GM23338 (cell line): ENCODE measurements around the gene IVL. TPM values are rescaled to one million over a fixed set of nuclear protein-coding genes. Genes with fewer than 3 reads are reported as not detected.

ENCODE experiments used
- ATAC-seq: fragments of 200-7000 bp; cut with Tn5 transposase; 3 replicates; pipeline ENCODE4 v1.9.1; 2020
- DNase-seq: peaks from one replicate; pipeline ENCODE4 v3.0.0-alpha.2; 2015; ENCODE audit warnings: low spot score
- H2AFZ ChIP-seq: fragments of 200-600 bp; sonication (generic); 2 replicates; pipeline ENCODE4 v1.8.0; 2016; ENCODE audit warnings: antibody characterized with exemption, mild to moderate bottlenecking, moderate library complexity
- H3F3A ChIP-seq: fragments of 200-600 bp; sonication (generic); replicated peaks from 2 replicates; pipeline ENCODE4 v1.8.0; 2017; ENCODE audit warnings: antibody characterized with exemption, mixed run types, low read depth
- H3K27ac ChIP-seq: fragments of 200-600 bp; sonication (generic); 2 replicates; pipeline ENCODE4 v1.6.1; 2016; ENCODE audit warnings: low read depth
- H3K27me3 ChIP-seq: fragments of 200-600 bp; sonication (generic); 2 replicates; pipeline ENCODE4 v1.8.0; 2016; ENCODE audit warnings: mild to moderate bottlenecking, mixed run types, moderate library complexity; ENCODE audit not compliant: insufficient read depth
- H3K36me3 ChIP-seq: fragments of 200-600 bp; sonication (generic); 2 replicates; pipeline ENCODE4 v1.8.0; 2016; ENCODE audit warnings: mild to moderate bottlenecking; ENCODE audit not compliant: insufficient read depth
- H3K4me1 ChIP-seq: fragments of 200-600 bp; sonication (generic); 2 replicates; pipeline ENCODE4 v1.8.0; 2016; ENCODE audit warnings: mild to moderate bottlenecking, moderate library complexity; ENCODE audit not compliant: insufficient read depth
- H3K4me2 ChIP-seq: fragments of 200-600 bp; sonication (generic); 2 replicates; pipeline ENCODE4 v1.7.1; 2017; ENCODE audit warnings: mixed run types
- H3K4me3 ChIP-seq: fragments of 200-600 bp; sonication (generic); 2 replicates; pipeline ENCODE4 v1.6.1; 2016; ENCODE audit warnings: mixed run types
- H3K79me2 ChIP-seq: fragments of 200-600 bp; sonication (generic); replicated peaks from 2 replicates; pipeline ENCODE4 v1.8.0; 2017; ENCODE audit warnings: mild to moderate bottlenecking; ENCODE audit not compliant: insufficient read depth
- H3K9me2 ChIP-seq: fragments of 200-600 bp; sonication (generic); 2 replicates; pipeline ENCODE4 v1.8.0; 2017; ENCODE audit not compliant: insufficient read depth
- H4K20me1 ChIP-seq: fragments of 200-600 bp; sonication (generic); replicated peaks from 2 replicates; pipeline ENCODE4 v1.8.0; 2017; ENCODE audit warnings: mild to moderate bottlenecking; ENCODE audit not compliant: insufficient read depth
- H3K27ac Mint-ChIP-seq: 2 replicates; pipeline ENCODE4 v1.8.0; 2020; ENCODE audit warnings: inconsistent platforms, mild to moderate bottlenecking, moderate library complexity, mixed read lengths
- H3K27me3 Mint-ChIP-seq: 3 replicates; pipeline ENCODE4 v1.8.0; 2022; ENCODE audit warnings: low read depth, mild to moderate bottlenecking, moderate library complexity, mixed read lengths, inconsistent platforms; ENCODE audit not compliant: insufficient read depth, poor library complexity
- H3K36me3 Mint-ChIP-seq: 3 replicates; pipeline ENCODE4 v1.8.0; 2021; ENCODE audit warnings: low read depth, mild to moderate bottlenecking, inconsistent platforms, moderate library complexity, mixed read lengths
- H3K4me1 Mint-ChIP-seq: 3 replicates; pipeline ENCODE4 v1.8.0; 2020; ENCODE audit warnings: mild to moderate bottlenecking, inconsistent platforms, mixed read lengths
- H3K4me3 Mint-ChIP-seq: 3 replicates; pipeline ENCODE4 v1.8.0; 2021; ENCODE audit warnings: moderate library complexity, mild to moderate bottlenecking, inconsistent platforms, mixed read lengths
- H3K9me3 Mint-ChIP-seq: 3 replicates; pipeline ENCODE4 v1.8.0; 2020; ENCODE audit warnings: moderate library complexity, mild to moderate bottlenecking, inconsistent platforms, mixed read lengths
- CREB1 ChIP-seq: fragments of 250-450 bp; sonication (Bioruptor Pico); IDR thresholded peaks from 2 replicates; pipeline ENCODE4 v1.5.0; 2020; ENCODE audit warnings: low read depth, mild to moderate bottlenecking, moderate library complexity
- ETS1 ChIP-seq: IDR thresholded peaks from 2 replicates; pipeline ENCODE4 v1.6.1; 2016; ENCODE audit warnings: antibody characterized with exemption
- EZH2 ChIP-seq: fragments of 200-600 bp; sonication (generic); IDR thresholded peaks from one replicate; pipeline ENCODE4 v1.8.0; 2017; ENCODE audit warnings: antibody characterized with exemption, mild to moderate bottlenecking, low read depth; ENCODE audit not compliant: unreplicated experiment
- EZH2phosphoT487 ChIP-seq: fragments of 200-600 bp; sonication (generic); IDR thresholded peaks from one replicate; pipeline ENCODE4 v1.8.1; 2018; ENCODE audit warnings: antibody characterized with exemption; ENCODE audit not compliant: unreplicated experiment
- JUNB ChIP-seq: IDR thresholded peaks from one replicate; pipeline ENCODE4 v1.6.1; 2016; ENCODE audit warnings: antibody characterized with exemption; ENCODE audit not compliant: unreplicated experiment
- NANOG ChIP-seq: IDR thresholded peaks from 2 replicates; pipeline ENCODE4 v1.6.1; 2016; ENCODE audit warnings: antibody characterized with exemption, borderline replicate concordance
- POLR2AphosphoS5 ChIP-seq: IDR thresholded peaks from 2 replicates; pipeline ENCODE4 v1.6.1; 2016; ENCODE audit warnings: antibody characterized with exemption, low read depth
- STAT1 ChIP-seq: IDR thresholded peaks from one replicate; pipeline ENCODE4 v1.6.1; 2016; ENCODE audit warnings: antibody characterized with exemption; ENCODE audit not compliant: unreplicated experiment
- ZNF114 ChIP-seq: fragments of 250-450 bp; sonication (Bioruptor Pico); IDR thresholded peaks from 2 replicates; pipeline ENCODE4 v1.5.0; 2020; ENCODE audit warnings: mild to moderate bottlenecking, moderate library complexity
- ZNF331 ChIP-seq: fragments of 250-450 bp; sonication (Bioruptor Pico); IDR thresholded peaks from 2 replicates; pipeline ENCODE4 v1.5.0; 2020; ENCODE audit warnings: low read depth, mild to moderate bottlenecking, moderate library complexity
- polyA plus RNA-seq: library from polyadenylated mRNA; unstranded; fragments of >200 nt; fragmentation: Nextera tagmentation; extraction: Ambion mirVana; gene quantifications from 2 replicates; pipeline ENCODE4 v1.2.1, GENCODE V29; 2016
- total RNA-seq: library from RNA; depleted of rRNA; stranded (reverse); fragments of >200 nt; shearing (Covaris generic); gene quantifications from 2 replicates; pipeline ENCODE4 v1.2.3, GENCODE V29; 2014
- TF ChIP-seq, protein P1 (sequence below), 2 experiments: fragments of 200-600 bp in 1 of 2; sonication (generic) in 1 of 2; conservative IDR thresholded peaks; 2 replicates each; pipeline versions ENCODE4 v1.5.1 to v1.6.1; 2016 to 2017; ENCODE audit warnings: antibody characterized with exemption in 2 of 2, low read depth in 2 of 2, mild to moderate bottlenecking in 2 of 2, moderate library complexity in 1 of 2
- TF ChIP-seq, protein P2 (sequence below): IDR thresholded peaks from one replicate; pipeline ENCODE4 v1.6.1; 2018; ENCODE audit warnings: antibody characterized with exemption; ENCODE audit not compliant: unreplicated experiment

The IVL gene
- total and polyA plus RNA-seq, 2 experiments from 2014 or later = not detected

- TF ChIP-seq, protein P1, sequence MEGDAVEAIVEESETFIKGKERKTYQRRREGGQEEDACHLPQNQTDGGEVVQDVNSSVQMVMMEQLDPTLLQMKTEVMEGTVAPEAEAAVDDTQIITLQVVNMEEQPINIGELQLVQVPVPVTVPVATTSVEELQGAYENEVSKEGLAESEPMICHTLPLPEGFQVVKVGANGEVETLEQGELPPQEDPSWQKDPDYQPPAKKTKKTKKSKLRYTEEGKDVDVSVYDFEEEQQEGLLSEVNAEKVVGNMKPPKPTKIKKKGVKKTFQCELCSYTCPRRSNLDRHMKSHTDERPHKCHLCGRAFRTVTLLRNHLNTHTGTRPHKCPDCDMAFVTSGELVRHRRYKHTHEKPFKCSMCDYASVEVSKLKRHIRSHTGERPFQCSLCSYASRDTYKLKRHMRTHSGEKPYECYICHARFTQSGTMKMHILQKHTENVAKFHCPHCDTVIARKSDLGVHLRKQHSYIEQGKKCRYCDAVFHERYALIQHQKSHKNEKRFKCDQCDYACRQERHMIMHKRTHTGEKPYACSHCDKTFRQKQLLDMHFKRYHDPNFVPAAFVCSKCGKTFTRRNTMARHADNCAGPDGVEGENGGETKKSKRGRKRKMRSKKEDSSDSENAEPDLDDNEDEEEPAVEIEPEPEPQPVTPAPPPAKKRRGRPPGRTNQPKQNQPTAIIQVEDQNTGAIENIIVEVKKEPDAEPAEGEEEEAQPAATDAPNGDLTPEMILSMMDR (conservative IDR thresholded peaks at IDR 0.05; ENCODE audit: low read depth in 2 of 2) = no peak
Observed at GRCh38 chr1:152884966-152885624, 23.3 kb upstream of the IVL start (continued).

DNA sequence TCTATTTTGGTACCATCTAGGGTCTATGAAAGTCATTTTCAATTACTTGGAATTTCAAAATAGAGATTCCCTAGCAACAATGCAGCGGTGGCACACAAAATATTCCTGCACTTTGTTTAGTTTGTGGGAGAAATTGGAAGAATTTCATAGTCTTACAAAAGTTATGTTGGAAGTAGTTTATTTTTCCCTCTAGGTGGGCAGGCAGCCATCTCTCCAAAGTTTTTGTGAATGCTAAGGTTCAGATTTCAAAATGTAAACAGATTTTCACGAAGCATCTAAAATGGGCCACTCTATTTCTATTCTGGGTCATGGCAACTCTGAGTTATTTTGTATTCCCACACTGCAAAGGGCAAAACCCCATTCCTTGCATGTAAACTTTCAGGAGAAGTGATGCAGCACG lies 22.3 kb upstream of the IVL start:
- Histone ChIP-seq H3K9me2 (peaks cover 8% of the 10 kb centered on the region; the same call in 1 of the 2 replicates), H4K20me1 (no peaks in the 10 kb centered on the region), H3K36me3 (no peaks in the 10 kb centered on the region), H2AFZ (no peak overlapping the region), H3K4me1 (no peaks in the 10 kb centered on the region), H3K79me2 (no peaks in the 10 kb centered on the region), H3K4me3 (no peak overlapping the region), H3F3A (no peaks in the 10 kb centered on the region), H3K27me3 (no peaks in the 10 kb centered on the region), H3K4me2 (no peak overlapping the region), H3K27ac (no peak overlapping the region)
- no peaks in the 10 kb centered on the region for H3K36me3 Mint-ChIP-seq
- DNase-seq = no peak
- no peaks in the 10 kb centered on the region; the same call in 2 of the 3 replicates for H3K4me1 Mint-ChIP-seq
- H3K4me3 Mint-ChIP-seq = no peak overlapping the region
- H3K27ac Mint-ChIP-seq = no peak overlapping the region
- H3K9me3 Mint-ChIP-seq = peaks cover 2% of the 10 kb centered on the region; the same call in 1 of the 3 replicates
- ATAC-seq = no peak
- H3K27me3 Mint-ChIP-seq = no peaks in the 10 kb centered on the region
- TF ChIP-seq EZH2phosphoT487 (no peak), STAT1 (no peak), EZH2 (no peak), ZNF114 (CRISPR knock-in tag) (no peak), ETS1 (no peak), ZNF331 (CRISPR knock-in tag) (no peak), POLR2AphosphoS5 (no peak), JUNB (no peak), CREB1 (CRISPR knock-in tag) (no peak), NANOG (no peak)
- TF ChIP-seq, protein P2, sequence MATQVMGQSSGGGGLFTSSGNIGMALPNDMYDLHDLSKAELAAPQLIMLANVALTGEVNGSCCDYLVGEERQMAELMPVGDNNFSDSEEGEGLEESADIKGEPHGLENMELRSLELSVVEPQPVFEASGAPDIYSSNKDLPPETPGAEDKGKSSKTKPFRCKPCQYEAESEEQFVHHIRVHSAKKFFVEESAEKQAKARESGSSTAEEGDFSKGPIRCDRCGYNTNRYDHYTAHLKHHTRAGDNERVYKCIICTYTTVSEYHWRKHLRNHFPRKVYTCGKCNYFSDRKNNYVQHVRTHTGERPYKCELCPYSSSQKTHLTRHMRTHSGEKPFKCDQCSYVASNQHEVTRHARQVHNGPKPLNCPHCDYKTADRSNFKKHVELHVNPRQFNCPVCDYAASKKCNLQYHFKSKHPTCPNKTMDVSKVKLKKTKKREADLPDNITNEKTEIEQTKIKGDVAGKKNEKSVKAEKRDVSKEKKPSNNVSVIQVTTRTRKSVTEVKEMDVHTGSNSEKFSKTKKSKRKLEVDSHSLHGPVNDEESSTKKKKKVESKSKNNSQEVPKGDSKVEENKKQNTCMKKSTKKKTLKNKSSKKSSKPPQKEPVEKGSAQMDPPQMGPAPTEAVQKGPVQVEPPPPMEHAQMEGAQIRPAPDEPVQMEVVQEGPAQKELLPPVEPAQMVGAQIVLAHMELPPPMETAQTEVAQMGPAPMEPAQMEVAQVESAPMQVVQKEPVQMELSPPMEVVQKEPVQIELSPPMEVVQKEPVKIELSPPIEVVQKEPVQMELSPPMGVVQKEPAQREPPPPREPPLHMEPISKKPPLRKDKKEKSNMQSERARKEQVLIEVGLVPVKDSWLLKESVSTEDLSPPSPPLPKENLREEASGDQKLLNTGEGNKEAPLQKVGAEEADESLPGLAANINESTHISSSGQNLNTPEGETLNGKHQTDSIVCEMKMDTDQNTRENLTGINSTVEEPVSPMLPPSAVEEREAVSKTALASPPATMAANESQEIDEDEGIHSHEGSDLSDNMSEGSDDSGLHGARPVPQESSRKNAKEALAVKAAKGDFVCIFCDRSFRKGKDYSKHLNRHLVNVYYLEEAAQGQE = no peak
- TF ChIP-seq, protein P1 (conservative IDR thresholded peaks at IDR 0.05; ENCODE audit: low read depth in 2 of 2) = no peak
